GM18873 (cell line): ENCODE results near the gene SNX4.
"Not testable (repeated sequence)": the region's sequence is repeated elsewhere in the genome, so short reads cannot be mapped to it uniquely, and the experiment has no call there.

Source experiments
- ATAC-seq: cut with Tn5 transposase; IDR thresholded peaks from one replicate; pipeline ENCODE4 v1.9.1; 2021; ENCODE audit warnings: mild to moderate bottlenecking, moderate library complexity, moderate number of reproducible peaks; ENCODE audit not compliant: unreplicated experiment, low FRiP score

Gene SNX4

GRCh38 chr3:125519678-125520562 is at the start of gene SNX4:
Gene SNX4, minus strand, starts transcription at chr3:125520202. Its CDS starts 30 bp downstream, at chr3:125520172.
- peak; percentile 66 for ATAC-seq

DNA sequence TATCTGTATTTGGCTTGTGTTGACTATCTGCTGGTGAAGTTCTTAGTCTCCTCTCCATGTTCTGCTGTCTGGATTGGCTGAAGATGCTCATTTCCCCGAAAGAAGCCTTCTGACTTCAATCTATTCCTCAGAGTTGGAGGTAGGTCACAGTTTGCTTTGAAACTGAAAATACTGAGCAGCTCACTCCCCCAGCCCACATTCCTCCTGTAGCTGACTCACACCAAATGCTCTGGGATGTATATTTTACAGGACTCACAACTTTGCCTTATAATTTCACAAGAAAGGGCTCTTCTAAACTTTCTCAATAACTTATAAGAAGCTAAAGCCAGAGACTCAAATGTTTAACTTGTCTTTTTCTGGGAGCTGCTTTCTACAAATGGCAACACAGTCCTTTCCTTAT is 36.3 kb upstream of the SNX4 start:
- no peak for ATAC-seq

GRCh38 chr3:125552401-125552800 is 32.4 kb upstream of the SNX4 start:
- ATAC-seq = no peak

DNA sequence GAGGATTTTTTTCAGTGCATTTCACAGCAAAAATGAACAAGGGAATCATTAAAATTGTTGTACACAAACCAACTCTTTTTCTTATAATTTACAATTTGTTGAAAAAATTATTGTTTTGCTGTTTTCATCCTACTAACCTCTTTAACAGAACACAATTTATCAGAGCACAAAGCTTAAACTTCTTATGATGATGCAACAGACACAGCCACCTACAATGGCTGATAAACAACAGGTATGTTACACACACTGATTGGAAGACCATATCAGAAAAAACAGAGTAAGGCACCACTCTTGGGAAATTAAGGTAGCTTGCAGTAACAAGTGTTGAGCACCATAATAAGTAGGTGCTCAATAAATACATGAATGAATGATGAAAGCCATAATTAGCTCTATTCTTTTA is 8.9 kb upstream of the SNX4 start:
- no peak for ATAC-seq

DNA sequence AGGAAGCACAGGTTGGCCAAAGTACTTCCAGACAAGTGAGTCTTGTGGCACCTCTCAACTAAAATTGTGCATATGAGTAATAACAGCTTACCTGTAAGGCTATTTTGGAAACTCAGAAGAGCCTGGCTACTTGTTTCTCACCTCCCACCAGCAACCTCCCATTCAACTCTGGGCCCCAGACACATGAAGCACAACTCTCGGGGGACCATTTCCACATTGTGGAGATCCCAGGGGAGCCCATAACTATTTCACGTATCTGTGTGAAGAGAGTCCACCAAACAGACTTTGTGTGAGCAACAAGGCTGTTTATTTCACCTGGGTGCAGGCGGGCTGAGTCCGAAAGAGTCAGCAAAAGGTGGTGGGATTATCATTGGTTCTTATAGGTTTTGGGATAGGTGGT is 5.2 kb upstream of the SNX4 start:
- no peak for ATAC-seq

DNA sequence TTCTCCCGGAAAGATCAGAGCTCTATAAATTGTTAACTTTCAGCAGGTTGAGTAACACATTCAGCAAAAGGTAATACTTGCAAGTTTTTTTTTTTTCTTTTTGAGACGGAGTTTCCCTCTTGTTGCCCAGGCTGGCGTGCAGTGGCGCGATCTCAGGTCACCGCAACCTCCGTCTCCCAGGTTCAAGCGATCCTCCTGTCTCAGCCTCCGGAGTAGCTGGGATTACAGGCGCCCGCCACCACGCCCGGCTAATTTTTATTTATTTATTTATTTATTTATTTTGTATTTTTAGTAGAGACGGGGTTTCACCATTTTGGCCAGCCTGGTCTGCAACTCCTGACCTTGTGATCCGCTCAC is 539 bp upstream of the SNX4 start:
- not testable (repeated sequence) for ATAC-seq

DNA sequence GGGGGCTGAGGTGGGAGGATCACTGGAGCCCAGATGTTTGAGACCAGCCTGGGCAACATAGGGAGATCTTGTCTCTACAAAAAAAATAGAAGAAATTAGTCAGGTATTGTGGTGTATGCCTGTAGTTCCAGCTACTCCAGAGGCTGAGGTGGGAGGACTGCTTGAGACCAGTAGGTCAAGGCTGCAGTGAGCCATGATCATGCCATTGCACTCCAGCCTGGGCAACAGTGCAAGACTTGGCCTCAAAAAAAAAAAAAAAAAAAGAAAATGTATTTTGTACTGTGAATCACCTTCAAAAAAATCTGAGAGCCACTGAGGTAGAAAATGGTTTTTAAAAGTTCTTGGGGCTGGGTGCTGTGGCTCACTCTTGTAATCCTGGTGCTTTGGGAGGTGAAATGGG is 4.6 kb downstream of the SNX4 start:
- ATAC-seq = no peak

GRCh38 chr3:125513490-125514115 is 6.4 kb downstream of the SNX4 start:
- no peak for ATAC-seq

GRCh38 chr3:125512135-125512920 is 7.7 kb downstream of the SNX4 start:
- no peak for ATAC-seq

- ATAC-seq = no peak
Observed at GRCh38 chr3:125511420-125512118, 8.4 kb downstream of the SNX4 start.

DNA sequence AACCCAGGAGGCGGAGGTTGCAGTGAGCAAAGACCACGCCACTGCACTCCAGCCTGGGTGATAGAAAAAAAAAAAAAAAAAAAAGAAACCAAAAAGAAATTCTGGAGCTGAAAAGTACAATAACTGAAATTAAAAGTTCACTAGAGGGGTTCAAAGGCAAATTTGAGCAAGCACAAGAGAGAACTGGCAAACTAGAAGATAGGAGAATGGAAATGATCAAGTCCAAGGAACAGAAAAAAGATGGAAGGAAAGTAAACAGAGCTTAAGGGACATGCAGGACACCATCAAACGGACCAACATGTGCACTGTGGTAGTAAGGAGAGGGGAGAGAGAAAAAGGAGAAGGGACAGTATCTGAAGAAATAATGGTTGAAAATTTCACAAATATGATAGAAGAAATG is 12.9 kb downstream of the SNX4 start:
- no peak for ATAC-seq

DNA sequence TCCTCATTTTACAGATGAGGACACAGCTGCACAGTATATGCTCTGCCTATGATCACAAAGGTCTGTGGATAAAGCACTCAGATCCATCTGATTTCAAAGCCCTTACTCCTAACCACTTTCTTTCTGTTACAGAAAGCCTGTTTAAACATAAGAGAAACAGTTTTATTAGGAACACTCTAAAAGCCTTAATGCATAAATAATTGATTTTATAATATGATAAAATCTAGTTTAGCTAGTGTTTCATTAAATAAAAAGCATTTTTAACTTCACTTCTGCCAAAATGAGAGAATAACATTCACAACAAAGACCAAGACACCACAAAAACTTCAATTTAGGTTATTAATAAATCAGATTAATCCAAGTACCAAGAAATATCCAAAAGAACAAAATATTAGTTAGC is 21.4 kb downstream of the SNX4 start:
- ATAC-seq = no peak

GRCh38 chr3:125496701-125497100 is 23.3 kb downstream of the SNX4 start:
- ATAC-seq = no peak

DNA sequence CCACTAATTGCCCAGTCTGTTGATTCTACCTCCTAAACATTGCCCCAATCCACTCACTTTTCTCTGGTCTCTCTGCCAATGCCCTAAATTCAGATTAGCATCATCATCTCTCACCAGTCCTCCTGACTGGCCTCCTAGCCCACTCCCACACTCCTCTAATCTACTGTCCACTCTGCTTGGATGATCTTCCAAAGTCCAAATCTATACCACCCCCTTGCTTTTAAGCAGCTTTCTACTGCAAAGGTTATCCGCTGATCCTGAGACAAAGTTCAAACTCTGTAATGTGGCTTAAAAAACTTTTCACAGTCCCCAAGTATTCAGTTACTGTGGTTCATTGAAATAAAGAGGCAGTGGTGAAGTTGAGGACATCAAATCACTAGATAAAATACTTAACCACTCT is 37.6 kb downstream of the SNX4 start:
- no peak for ATAC-seq

DNA sequence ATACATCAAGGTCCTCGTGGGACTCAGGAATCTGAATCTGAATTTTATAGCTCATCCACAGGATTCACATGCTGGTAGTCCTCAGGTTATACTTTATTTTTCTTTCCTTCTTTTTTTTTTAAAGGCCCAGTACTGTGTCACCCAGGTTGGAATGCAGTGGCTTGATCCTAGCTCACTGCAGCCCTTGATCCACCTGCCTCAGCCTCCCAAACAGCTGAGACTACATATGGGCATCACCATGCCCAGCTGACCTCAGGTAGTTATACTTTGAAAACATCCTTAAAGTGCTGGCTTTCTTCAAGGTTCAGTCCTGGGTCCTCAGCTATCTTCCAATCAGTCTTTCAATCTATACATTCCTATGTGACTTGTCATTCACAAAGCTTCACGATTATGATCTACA is 38.2 kb downstream of the SNX4 start:
- no peak for ATAC-seq

- ATAC-seq = not testable (repeated sequence)
Observed at GRCh38 chr3:125481375-125481759, 38.6 kb downstream of the SNX4 start.

DNA sequence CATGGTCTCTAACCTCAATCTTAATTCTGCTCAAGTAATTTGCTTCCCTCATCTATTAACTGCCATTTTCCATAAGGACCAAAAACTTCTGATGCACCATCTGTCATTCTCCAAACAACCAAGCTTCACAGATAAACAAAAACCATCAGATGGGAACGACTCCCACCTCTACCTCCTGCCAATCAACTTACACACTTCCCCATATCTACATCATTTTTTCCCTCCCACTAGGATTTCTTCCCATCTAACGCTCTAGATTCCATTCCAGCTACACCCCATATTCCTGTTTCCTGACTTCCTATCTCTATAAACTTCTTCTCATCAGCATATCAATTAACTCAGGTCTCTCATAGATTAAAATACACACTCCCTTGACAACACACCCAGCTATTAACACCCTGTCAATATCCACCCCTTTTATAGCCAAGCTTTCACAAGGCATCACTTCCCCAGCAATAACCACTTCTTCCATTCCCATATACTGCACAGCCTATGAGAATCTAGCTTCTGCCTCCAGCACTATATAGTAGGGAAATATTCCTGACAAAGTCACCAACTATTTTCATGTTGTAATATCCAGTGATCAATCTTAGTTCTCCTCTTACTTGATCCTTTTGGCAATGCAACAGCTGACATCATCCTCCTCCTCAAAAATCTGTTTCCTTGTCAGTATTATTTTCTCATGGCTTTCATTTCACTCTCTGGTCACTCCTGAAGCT is 39.2 kb downstream of the SNX4 start:
- no peak for ATAC-seq

- ATAC-seq = no peak
Observed at GRCh38 chr3:125479091-125479490, 40.9 kb downstream of the SNX4 start.

- no peak for ATAC-seq
Observed at GRCh38 chr3:125478326-125478725, 41.7 kb downstream of the SNX4 start.

DNA sequence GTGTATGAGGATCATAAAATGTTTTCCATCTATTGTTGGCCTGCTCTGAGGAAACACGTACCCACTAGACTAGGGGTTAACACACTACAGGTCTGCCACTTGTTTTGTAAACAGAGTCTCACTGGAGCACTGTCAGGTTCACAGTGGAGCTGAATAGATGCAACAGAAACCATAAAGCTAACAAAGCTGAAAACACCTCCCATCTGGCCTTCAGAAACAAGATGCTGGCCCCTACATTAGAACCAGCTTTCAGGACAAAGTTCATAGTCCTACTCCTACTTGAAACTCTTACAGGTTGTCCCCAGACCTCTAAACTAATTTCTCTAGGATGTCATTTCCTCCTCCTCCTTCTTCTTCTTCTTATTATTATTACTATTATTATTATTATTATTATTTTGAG is 42.3 kb downstream of the SNX4 start:
- ATAC-seq = no peak
